Spleen (tissue), 11 donors: ENCODE measurements around the gene SNX19. TPM values are rescaled to one million over a fixed set of nuclear protein-coding genes. Genes with fewer than 3 reads are reported as not detected.

Experiments used
- DNase-seq: peaks from one replicate; pipeline ENCODE4 v3.0.0-alpha.2; 2020
- H3K27ac ChIP-seq, 8 donors: fragments of 200-600 bp; sonication (generic) in 7 of 8; 1 replicate in 4 of 8; 2 replicates in 4 of 8; pipeline versions ENCODE4 v1.5.0 to v1.8.0; 2016 to 2021; ENCODE audit warnings: inconsistent platforms in 4 of 8, mild to moderate bottlenecking in 4 of 8, moderate library complexity in 1 of 8
- H3K27me3 ChIP-seq, 7 donors: fragments of 200-600 bp; sonication (generic) in 6 of 7; replicated peaks in 1 of 7; 1 replicate in 4 of 7; 2 replicates in 3 of 7; pipeline versions ENCODE4 v1.5.0 to v1.8.0; 2016 to 2021; ENCODE audit warnings: inconsistent platforms in 3 of 7, mild to moderate bottlenecking in 1 of 7
- H3K36me3 ChIP-seq, 6 donors: fragments of 200-600 bp; sonication (generic) in 5 of 6; 1 replicate in 4 of 6; 2 replicates in 2 of 6; pipeline versions ENCODE4 v1.5.0 to v1.8.0; 2016 to 2021; ENCODE audit warnings: inconsistent platforms in 2 of 6
- H3K4me1 ChIP-seq, 6 donors: fragments of 200-600 bp; sonication (generic) in 5 of 6; 1 replicate in 3 of 6; 2 replicates in 3 of 6; pipeline versions ENCODE4 v1.5.0 to v1.8.0; 2016 to 2021; ENCODE audit warnings: inconsistent platforms in 3 of 6
- H3K4me3 ChIP-seq, 8 donors: fragments of 200-600 bp; sonication (generic) in 7 of 8; 1 replicate in 4 of 8; 2 replicates in 4 of 8; pipeline versions ENCODE4 v1.5.0 to v1.8.0; 2016 to 2021; ENCODE audit warnings: inconsistent platforms in 4 of 8, mild to moderate bottlenecking in 4 of 8, moderate library complexity in 2 of 8
- H3K9me3 ChIP-seq, 8 donors: fragments of 200-600 bp; sonication (generic) in 7 of 8; 1 replicate in 4 of 8; 2 replicates in 4 of 8; pipeline versions ENCODE4 v1.5.0 to v1.8.0; 2016 to 2021; ENCODE audit warnings: inconsistent platforms in 4 of 8
- CTCF ChIP-seq, 11 experiments: fragments of 200-600 bp in 7 of 11; fragments of 450-650 bp in 4 of 11; sonication (generic) in 4 of 11; IDR thresholded peaks in 8 of 11; conservative IDR thresholded peaks in 3 of 11; 1 replicate in 7 of 11; 2 replicates in 4 of 11; pipeline versions ENCODE4 v1.4.0 to v1.8.0; 2016 to 2021; ENCODE audit warnings: antibody characterized with exemption in 11 of 11, inconsistent platforms in 4 of 11, mild to moderate bottlenecking in 1 of 11
- POLR2A ChIP-seq, 3 donors: fragments of 450-650 bp; IDR thresholded peaks; one replicate each; pipeline ENCODE4 v1.5.1; 2017; ENCODE audit warnings: antibody characterized with exemption in 3 of 3, mild to moderate bottlenecking in 1 of 3
- POLR2AphosphoS5 ChIP-seq, 3 donors: sonication (generic); formaldehyde crosslinking; IDR thresholded peaks; one replicate each; pipeline ENCODE4 v1.5.1; 2017; ENCODE audit warnings: antibody characterized with exemption in 3 of 3
- WGBS, 5 donors: extraction: QIAGEN DNeasy Blood & Tissue Kit in 3 of 5; methylation state at CpG; one replicate each; pipeline versions ENCODE4 v1.1.5 to v1.1.7; 2013 to 2018; 5-methylcytosine and 5-hydroxymethylcytosine counted together
- intact Hi-C: fragments of 100-400 bp; cut with DNase I; formaldehyde crosslinking; loops from one replicate; pipeline ENCODE4 v1.15.0; 2023; ENCODE audit warnings: low total_unique reads
- polyA plus RNA-seq, 3 donors: library from polyadenylated mRNA; stranded (reverse); fragments of 200-250 nt; gene quantifications; one replicate each; pipeline ENCODE4 v1.2.1, GENCODE V29; 2013
- total RNA-seq, 7 donors: library from RNA; depleted of rRNA in 3 of 7; stranded (reverse); fragments of >200 nt in 3 of 7; fragmentation: NEBNext Ultra II Directional in 4 of 7; extraction: Animal tissue kit (Norgen Biotek cat#: 25700) in 4 of 7; gene quantifications; one replicate each; pipeline versions ENCODE4 v1.1.0 to v1.2.1, GENCODE V29; 2016 to 2021
- donor health status: healthy with polysubstance abuse.
- donor health status: DM: no; HTN: no; CAD: no; lungs with moderate emphysema.
- donor health status: DM: no; HTN: no; CAD: no.
- donor health status: Bipolar disorder and iron deficiency.
- donor health status: healthy.
- donor health status: DM: no; HTN: no; CAD: no.
- donor health status: DM: yes; HTN: yes; CAD: no.

Gene SNX19
- total and polyA plus RNA-seq, 10 donors, result 6.0 to 121 (median 64.8) TPM

GRCh38 chr11:130874955-130875531 lies 41.2 kb downstream of the SNX19 start:
- intact Hi-C loops, result no loop called here
- Histone ChIP-seq H3K27me3 (no peaks in the 10 kb centered on the region), H3K36me3 (peaks cover 0 to 100% (median 72%) of the 10 kb centered on the region in 6 donors), H3K4me3 (no peak overlapping the region), H3K9me3 (no peaks in the 10 kb centered on the region), H3K27ac (no peak overlapping the region), H3K4me1 (no peaks in the 10 kb centered on the region)
- DNase-seq, result no peak
- TF ChIP-seq POLR2A (IDR thresholded peaks at IDR 0.05), result no peak
- TF ChIP-seq POLR2AphosphoS5 (IDR thresholded peaks at IDR 0.05), result no peak
- TF ChIP-seq CTCF (IDR thresholded peaks at IDR 0.05 in 8 of 11, conservative IDR thresholded peaks at IDR 0.05 in 3 of 11), result no peak
- WGBS, 5 donors, result 92 to 95% (median 95%) methylated on average over 7 of the region's 7 CpGs

- Histone ChIP-seq H3K4me3 (no peak overlapping the region), H3K27me3 (no peaks in the 10 kb centered on the region), H3K27ac (no peak overlapping the region), H3K36me3 (peaks cover 0 to 100% (median 67%) of the 10 kb centered on the region in 6 donors), H3K4me1 (no peaks in the 10 kb centered on the region), H3K9me3 (no peaks in the 10 kb centered on the region)
- intact Hi-C loops, result no loop called here
- TF ChIP-seq POLR2AphosphoS5 (IDR thresholded peaks at IDR 0.05) (no peak), CTCF (IDR thresholded peaks at IDR 0.05 in 8 of 11, conservative IDR thresholded peaks at IDR 0.05 in 3 of 11) (no peak), POLR2A (IDR thresholded peaks at IDR 0.05) (no peak)
- DNase-seq, result no peak
- WGBS, 5 donors, result 51 to 100% (median 82%) methylated on average over 1 of the region's 1 CpG
Measured at GRCh38 chr11:130874396-130874795, 41.9 kb downstream of the SNX19 start.

- Histone ChIP-seq H3K4me3 (no peak overlapping the region), H3K4me1 (no peaks in the 10 kb centered on the region), H3K36me3 (peaks cover 0 to 100% (median 61%) of the 10 kb centered on the region in 6 donors), H3K27me3 (no peaks in the 10 kb centered on the region), H3K27ac (no peak overlapping the region), H3K9me3 (no peaks in the 10 kb centered on the region)
- WGBS, 5 donors, result 92 to 100% (median 100%) methylated on average over 1 of the region's 1 CpG
- TF ChIP-seq POLR2AphosphoS5 (IDR thresholded peaks at IDR 0.05) (no peak), POLR2A (IDR thresholded peaks at IDR 0.05) (no peak), CTCF (IDR thresholded peaks at IDR 0.05 in 8 of 11, conservative IDR thresholded peaks at IDR 0.05 in 3 of 11) (no peak)
- no peak for DNase-seq
- intact Hi-C loops, result no loop called here
Measured at GRCh38 chr11:130873761-130874160, 42.5 kb downstream of the SNX19 start.

- Histone ChIP-seq H3K4me3 (no peak overlapping the region), H3K9me3 (no peaks in the 10 kb centered on the region), H3K4me1 (no peaks in the 10 kb centered on the region), H3K27ac (peak overlapping the region in 2 of 8 donors; percentile 12 to 46), H3K27me3 (no peaks in the 10 kb centered on the region), H3K36me3 (peaks cover 0 to 95% (median 53%) of the 10 kb centered on the region in 6 donors)
- 86 to 94% (median 88%) methylated on average over 6 of the region's 6 CpGs for WGBS, 5 donors
- no peak for TF ChIP-seq POLR2A (IDR thresholded peaks at IDR 0.05)
- no peak for TF ChIP-seq POLR2AphosphoS5 (IDR thresholded peaks at IDR 0.05)
- DNase-seq, result no peak
- intact Hi-C loops, result no loop called here
Measured at GRCh38 chr11:130872981-130873380, 43.3 kb downstream of the SNX19 start.
